Thyroid gland (tissue), 4 donors: ENCODE results near the gene PRLH.

Source experiments
- CTCF ChIP-seq, 6 experiments: fragments of 200-600 bp in 3 of 6; fragments of 450-650 bp in 3 of 6; sonication (generic) in 3 of 6; IDR thresholded peaks; one replicate each; pipeline ENCODE4 v1.5.1; 2016 to 2019; ENCODE audit warnings: antibody characterized with exemption in 6 of 6, mild to moderate bottlenecking in 2 of 6, inconsistent platforms in 1 of 6, moderate library complexity in 1 of 6
- POLR2A ChIP-seq, 2 donors: fragments of 450-650 bp; IDR thresholded peaks; one replicate each; pipeline ENCODE4 v1.6.1; 2017; ENCODE audit warnings: antibody characterized with exemption in 2 of 2, mild to moderate bottlenecking in 2 of 2, moderate library complexity in 1 of 2

GRCh38 chr2:237564526-237565131 lies 1.7 kb upstream of the PRLH start:
- TF ChIP-seq CTCF (IDR thresholded peaks at IDR 0.05) (no peak), POLR2A (IDR thresholded peaks at IDR 0.05) (no peak)
